A172 (cell line): ENCODE data around the gene CARD10. TPM values are rescaled to one million over a fixed set of nuclear protein-coding genes. Genes with fewer than 3 reads are reported as not detected.

Experiments
- total RNA-seq: library from RNA; depleted of rRNA; stranded (reverse); fragments of >200 nt; shearing (Covaris generic); gene quantifications from 2 replicates; pipeline ENCODE4 v1.2.3, GENCODE V29; 2014; rRNA removed

Gene CARD10
- total RNA-seq, 1 experiment from 2014 or later = 20.4 TPM

Other genes starting within 250 kb of the CARD10 start
- 0.26 and 0.43 TPM in 2 replicates for gene CYTH4, start 236.9 kb downstream of the CARD10 start, total RNA-seq
- gene ELFN2, start 91.9 kb downstream of the CARD10 start, total RNA-seq = 0.93 and 1.1 TPM in 2 replicates
- 0.86 and 0.95 TPM in 2 replicates for gene MFNG, start 33.0 kb downstream of the CARD10 start, total RNA-seq
- 18.2 and 23.0 TPM in 2 replicates for gene CDC42EP1, start 41.1 kb upstream of the CARD10 start, total RNA-seq
- not detected in 2 replicates for gene LGALS2, start 60.7 kb upstream of the CARD10 start, total RNA-seq
- 18.6 and 24.0 TPM in 2 replicates for gene GGA1, start 89.4 kb upstream of the CARD10 start, total RNA-seq
- gene SH3BP1, start 120.3 kb upstream of the CARD10 start, total RNA-seq = 0.07 TPM in 1 of 2 replicates, not detected in the other
- 10.8 and 11.7 TPM in 2 replicates for gene PDXP, start 139.3 kb upstream of the CARD10 start, total RNA-seq
- gene LGALS1, start 156.2 kb upstream of the CARD10 start, total RNA-seq = 3,374 and 3,537 TPM in 2 replicates
- gene NOL12, start 166.9 kb upstream of the CARD10 start, total RNA-seq = 24.2 and 56.1 TPM in 2 replicates
- 41.4 and 43.4 TPM in 2 replicates for gene TRIOBP, start 177.6 kb upstream of the CARD10 start, total RNA-seq